Psoas muscle (tissue), 8 donors: Measurements from ENCODE around the gene GMPR. TPM values are rescaled to one million over a fixed set of nuclear protein-coding genes. Genes with fewer than 3 reads are reported as not detected.
A peak's percentile ranks its signal among the peaks of the same experiment; 100 is the strongest.

Experiments
- ATAC-seq, 4 donors: fragments of 200-7000 bp; cut with Tn5 transposase; one replicate each; pipeline ENCODE4 v1.9.1; 2020; ENCODE audit warnings: moderate library complexity in 3 of 4, mild to moderate bottlenecking in 2 of 4
- DNase-seq, 2 donors: peaks; one replicate each; pipeline ENCODE4 v3.0.0-alpha.2; 2020
- H3K27ac ChIP-seq: fragments of 200-600 bp; one replicate; pipeline ENCODE4 v1.8.0; 2022
- H3K27me3 ChIP-seq, 3 donors: fragments of 200-600 bp in 1 of 3; one replicate each; pipeline versions ENCODE4 v1.6.1 to v1.8.0; 2013 to 2022; ENCODE audit warnings: low read length in 2 of 3, mild to moderate bottlenecking in 2 of 3, moderate library complexity in 1 of 3; ENCODE audit not compliant: insufficient read depth in 3 of 3
- H3K36me3 ChIP-seq, 2 donors: fragments of 200-600 bp in 1 of 2; one replicate each; pipeline versions ENCODE4 v1.6.1 to v1.8.0; 2013 to 2022; ENCODE audit warnings: low read depth in 1 of 2, mild to moderate bottlenecking in 1 of 2, moderate library complexity in 1 of 2; ENCODE audit not compliant: insufficient read depth in 1 of 2
- H3K4me1 ChIP-seq: fragments of 200-600 bp; one replicate; pipeline ENCODE4 v1.8.0; 2022
- H3K4me3 ChIP-seq: fragments of 200-600 bp; one replicate; pipeline ENCODE4 v1.8.0; 2022; ENCODE audit warnings: mild to moderate bottlenecking
- H3K9me3 ChIP-seq: fragments of 200-600 bp; one replicate; pipeline ENCODE4 v1.8.0; 2022
- WGBS, 3 donors: extraction: QIAGEN DNeasy Blood & Tissue Kit; methylation state at CpG; one replicate each; pipeline versions ENCODE4 v1.1.6 to v1.1.7; 2013; 5-methylcytosine and 5-hydroxymethylcytosine counted together
- intact Hi-C, 2 donors: fragments of 100-400 bp; cut with DNase I; formaldehyde crosslinking; loops; one replicate each; pipeline versions ENCODE4 v1.11.0 to v1.14.2; 2022
- polyA plus RNA-seq, 3 donors: library from polyadenylated mRNA; stranded (reverse); fragments of 200-250 nt; gene quantifications; one replicate each; pipeline ENCODE4 v1.2.3, GENCODE V29; 2013
- total RNA-seq, 4 donors: library from RNA; stranded (reverse); fragmentation: NEBNext Ultra II Directional in 2 of 4; extraction: Animal tissue kit (Norgen Biotek cat#: 25700) in 2 of 4; gene quantifications; one replicate each; pipeline versions ENCODE4 v1.2.1 to v1.2.4, GENCODE V29; 2021 to 2023
- TF ChIP-seq, protein P1 (sequence below): fragments of 200-600 bp; IDR thresholded peaks from one replicate; pipeline ENCODE4 v1.8.0; 2022; ENCODE audit warnings: antibody characterized with exemption
- donor health status: healthy with polysubstance abuse.
- donor health status: DM: no; HTN: no; CAD: no; lungs with moderate emphysema.
- donor health status: Bipolar disorder and iron deficiency.
- donor health status: healthy.
- donor health status: DM: yes; HTN: yes; CAD: no.
- donor health status: DM: no; HTN: no; CAD: no.
- donor health status: DM: no; HTN: no; CAD: no.
- donor health status: DM: yes; HTN: yes; CAD: no.

GMPR gene
- total and polyA plus RNA-seq, 7 donors, result 26.6 to 286 (median 230) TPM

DNA sequence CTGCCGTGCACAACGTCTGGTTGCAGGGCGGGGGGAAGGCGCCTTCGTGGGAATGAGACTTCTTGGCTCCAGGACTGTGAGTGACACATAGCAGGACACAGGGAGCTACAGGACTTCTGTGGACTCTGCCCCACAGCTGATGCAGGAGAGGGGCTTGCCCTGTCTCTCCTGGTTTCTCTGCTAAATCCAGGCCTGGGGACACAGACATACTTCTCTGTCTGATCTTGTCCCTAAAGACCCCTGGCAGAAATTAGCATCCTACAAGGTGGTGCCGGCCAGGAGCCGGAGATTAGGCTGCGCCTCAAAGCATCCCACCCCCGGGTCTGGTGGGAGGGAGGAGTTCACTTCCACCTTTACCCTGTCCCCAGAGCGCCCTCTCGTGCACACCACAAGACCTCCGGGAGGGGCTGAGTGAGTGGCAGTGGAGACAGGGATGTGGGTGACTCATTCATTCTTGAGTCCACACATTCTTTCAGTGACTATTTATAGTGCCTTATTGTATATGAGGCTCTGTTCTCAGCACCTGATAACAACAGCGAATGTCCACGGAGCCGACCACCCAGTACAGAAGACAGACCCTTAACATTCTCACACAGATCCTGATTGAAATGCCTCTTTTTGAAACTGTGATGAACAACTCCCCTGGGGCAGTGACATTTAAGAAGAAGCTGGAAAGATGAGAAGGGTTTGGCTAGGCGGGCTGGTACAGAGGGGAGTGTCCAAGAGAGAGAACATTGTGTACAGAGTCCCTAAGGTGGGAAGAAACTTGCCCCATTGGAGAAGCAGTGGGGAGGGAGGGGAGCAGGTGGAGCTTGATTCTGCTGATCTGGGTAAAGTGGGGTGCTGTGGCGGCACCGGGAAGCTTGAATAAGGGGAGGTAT lies 39.0 kb downstream of the GMPR start:
- intact Hi-C loops, result loop anchor here in 1 of 2 donors (2.0 kb wide), 1 partner anchor 37 kb away; no protein-coding TSS in a partner anchor
- 25 to 27% (median 25%) methylated on average over 18 of the region's 18 CpGs for whole genome bisulfite sequencing, 3 donors

DNA sequence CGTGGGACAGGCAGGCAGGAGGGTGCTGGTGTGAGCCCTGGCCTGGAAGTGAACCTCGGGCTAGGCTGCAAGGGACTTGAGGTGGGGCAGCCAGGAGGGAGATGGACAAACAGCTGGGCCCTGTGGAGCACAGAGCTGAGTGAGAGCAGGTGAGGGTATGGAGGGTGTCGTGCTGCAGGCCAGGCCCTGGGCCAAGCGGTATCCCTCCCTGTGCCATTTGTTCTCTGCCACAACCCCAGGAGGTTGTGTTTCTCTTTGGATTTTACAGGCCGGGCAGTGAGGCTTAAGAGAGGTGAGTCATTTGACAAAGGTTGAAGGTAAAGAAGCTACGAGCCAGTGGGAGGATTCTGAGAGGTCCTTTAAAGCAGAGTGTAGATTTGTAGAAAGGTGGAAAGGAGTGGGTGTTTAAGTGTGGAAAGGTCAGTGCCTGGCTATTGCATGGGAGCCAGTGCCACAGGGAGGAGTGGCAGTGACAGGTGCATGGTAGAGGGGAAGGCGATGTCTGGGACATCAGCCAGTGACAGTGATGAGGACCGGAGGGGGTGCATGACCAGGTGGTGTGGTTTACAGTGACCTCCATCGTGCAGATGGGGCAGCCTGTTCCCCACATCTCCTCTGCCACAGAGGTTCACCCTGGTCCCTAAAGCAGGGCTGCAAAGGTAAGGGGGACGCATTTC lies 39.8 kb downstream of the GMPR start:
- 36 to 45% (median 38%) methylated on average over 10 of the region's 10 CpGs for WGBS, 3 donors
- intact Hi-C loops, result loop anchor here in 1 of 2 donors (2.0 kb wide), 1 partner anchor 39 kb away; the partner anchor contains the start of gene GMPR

More for the DNA sequence above, 39.0 kb downstream of the GMPR start:
- Histone ChIP-seq H3K4me3 (peak overlapping the region; percentile 41), H3K27ac (peak overlapping the region; percentile 95), H3K27me3 (no peaks in the 10 kb centered on the region), H3K4me1 (peaks cover 62% of the 10 kb centered on the region), H3K36me3 (peaks cover 3 to 46% of the 10 kb centered on the region in 2 donors), H3K9me3 (no peaks in the 10 kb centered on the region)
- ATAC-seq, result peak; percentile 87 to 89 (median 88)
- DNase-seq, result peak; percentile 84 to 95
- TF ChIP-seq, protein P1, sequence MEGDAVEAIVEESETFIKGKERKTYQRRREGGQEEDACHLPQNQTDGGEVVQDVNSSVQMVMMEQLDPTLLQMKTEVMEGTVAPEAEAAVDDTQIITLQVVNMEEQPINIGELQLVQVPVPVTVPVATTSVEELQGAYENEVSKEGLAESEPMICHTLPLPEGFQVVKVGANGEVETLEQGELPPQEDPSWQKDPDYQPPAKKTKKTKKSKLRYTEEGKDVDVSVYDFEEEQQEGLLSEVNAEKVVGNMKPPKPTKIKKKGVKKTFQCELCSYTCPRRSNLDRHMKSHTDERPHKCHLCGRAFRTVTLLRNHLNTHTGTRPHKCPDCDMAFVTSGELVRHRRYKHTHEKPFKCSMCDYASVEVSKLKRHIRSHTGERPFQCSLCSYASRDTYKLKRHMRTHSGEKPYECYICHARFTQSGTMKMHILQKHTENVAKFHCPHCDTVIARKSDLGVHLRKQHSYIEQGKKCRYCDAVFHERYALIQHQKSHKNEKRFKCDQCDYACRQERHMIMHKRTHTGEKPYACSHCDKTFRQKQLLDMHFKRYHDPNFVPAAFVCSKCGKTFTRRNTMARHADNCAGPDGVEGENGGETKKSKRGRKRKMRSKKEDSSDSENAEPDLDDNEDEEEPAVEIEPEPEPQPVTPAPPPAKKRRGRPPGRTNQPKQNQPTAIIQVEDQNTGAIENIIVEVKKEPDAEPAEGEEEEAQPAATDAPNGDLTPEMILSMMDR, result peak; percentile 43

DNA sequence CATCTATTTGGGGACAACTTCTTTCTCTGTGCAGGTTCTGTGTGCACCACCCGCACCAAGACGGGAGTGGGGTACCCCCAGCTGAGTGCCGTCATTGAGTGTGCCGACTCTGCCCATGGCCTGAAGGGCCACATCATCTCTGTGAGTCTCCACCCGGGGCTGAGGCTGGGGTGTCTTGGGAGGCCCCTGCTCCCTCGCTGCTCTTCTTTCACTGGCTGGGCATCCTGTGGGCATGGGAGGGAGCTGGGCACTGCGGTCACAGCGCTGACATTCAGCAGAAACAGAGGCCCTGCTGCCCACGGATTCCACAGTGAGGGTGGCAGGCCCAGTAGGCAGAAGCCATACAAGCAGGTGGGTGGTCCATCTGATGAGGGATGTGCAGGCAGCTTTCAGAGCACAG lies 40.4 kb downstream of the GMPR start:
- no peak for DNase-seq
- peaks cover 63% of the 10 kb centered on the region for H3K4me1 ChIP-seq
- H3K36me3 ChIP-seq, result peaks cover 3 to 58% of the 10 kb centered on the region in 2 donors
- peak overlapping the region; percentile 41 for H3K4me3 ChIP-seq
- H3K27ac ChIP-seq, result peak overlapping the region; percentile 95
- H3K27me3 ChIP-seq, result no peaks in the 10 kb centered on the region
- no peaks in the 10 kb centered on the region for H3K9me3 ChIP-seq
- no peak for ATAC-seq
- WGBS, 3 donors, result 46 to 73% (median 55%) methylated on average over 9 of the region's 9 CpGs
- intact Hi-C loops, result loop anchor here in 1 of 2 donors (2.0 kb wide), 1 partner anchor 40 kb away; the partner anchor contains the start of gene GMPR
- TF ChIP-seq, protein P1, result no peak

More for the DNA sequence above, 39.8 kb downstream of the GMPR start:
- no peaks in the 10 kb centered on the region for H3K9me3 ChIP-seq
- no peaks in the 10 kb centered on the region for H3K27me3 ChIP-seq
- H3K36me3 ChIP-seq, result peaks cover 3 to 54% of the 10 kb centered on the region in 2 donors
- peak; percentile 72 to 90 for DNase-seq
- H3K4me1 ChIP-seq, result peaks cover 62% of the 10 kb centered on the region
- peak overlapping the region; percentile 41 for H3K4me3 ChIP-seq
- peak; percentile 79 to 85 (median 82) for ATAC-seq
- TF ChIP-seq, protein P1, result no peak
- peak overlapping the region; percentile 95 for H3K27ac ChIP-seq

DNA sequence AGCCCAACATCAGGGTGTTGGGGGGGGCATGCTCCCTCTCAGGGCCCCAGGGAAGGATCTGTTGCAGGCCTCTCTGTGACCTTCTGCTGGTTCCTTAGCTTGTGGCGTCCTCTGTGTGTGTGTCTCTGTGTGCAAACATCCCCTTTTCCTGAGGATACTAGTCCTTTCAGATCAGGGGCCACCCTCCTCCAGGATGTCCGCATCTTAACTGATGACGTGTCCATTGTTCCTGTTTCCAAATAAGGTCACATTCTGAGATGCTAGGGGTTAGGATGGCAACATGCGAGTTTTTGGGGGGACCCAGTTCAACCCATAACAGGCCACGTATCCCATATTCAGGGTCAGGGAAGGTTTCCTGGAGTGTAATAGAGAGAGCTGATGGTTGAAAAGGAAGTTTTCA lies 40.9 kb downstream of the GMPR start:
- TF ChIP-seq, protein P1, result no peak
- WGBS, 3 donors, result 81 to 90% (median 84%) methylated on average over 5 of the region's 5 CpGs
- H3K9me3 ChIP-seq, result no peaks in the 10 kb centered on the region
- DNase-seq, result no peak
- H3K27me3 ChIP-seq, result no peaks in the 10 kb centered on the region
- H3K4me1 ChIP-seq, result peaks cover 64% of the 10 kb centered on the region
- H3K4me3 ChIP-seq, result peak overlapping the region; percentile 41
- intact Hi-C loops, result loop anchor here in 1 of 2 donors (2.0 kb wide), 1 partner anchor 40 kb away; the partner anchor contains the start of gene GMPR
- peak overlapping the region; percentile 95 for H3K27ac ChIP-seq
- ATAC-seq, result no peak
- peaks cover 3 to 55% of the 10 kb centered on the region in 2 donors for H3K36me3 ChIP-seq
